Muscle of leg (tissue), 11 donors: Measurements from ENCODE around the gene PARD6G. TPM values are rescaled to one million over a fixed set of nuclear protein-coding genes. Genes with fewer than 3 reads are reported as not detected.
A peak's percentile ranks its signal among the peaks of the same experiment; 100 is the strongest.

Source experiments
- DNase-seq: peaks from one replicate; pipeline ENCODE4 v3.0.0; 2013
- H3K27ac ChIP-seq: one replicate; pipeline ENCODE4 v1.5.1; 2013; ENCODE audit warnings: mild to moderate bottlenecking, low read length, control low read depth
- H3K27me3 ChIP-seq: one replicate; pipeline ENCODE4 v1.6.1; 2013; ENCODE audit warnings: low read length; ENCODE audit not compliant: control insufficient read depth, insufficient read depth
- H3K36me3 ChIP-seq: one replicate; pipeline ENCODE4 v1.6.1; 2013; ENCODE audit warnings: low read length; ENCODE audit not compliant: control insufficient read depth, insufficient read depth
- H3K4me1 ChIP-seq: one replicate; pipeline ENCODE4 v1.6.1; 2013; ENCODE audit warnings: low read length; ENCODE audit not compliant: control insufficient read depth, insufficient read depth
- H3K4me3 ChIP-seq: one replicate; pipeline ENCODE4 v1.5.1; 2013; ENCODE audit warnings: low read length, control low read depth
- H3K9me3 ChIP-seq: replicated peaks from 2 replicates; pipeline ENCODE4 v1.6.1; 2013; ENCODE audit warnings: low read depth, low read length; ENCODE audit not compliant: control insufficient read depth
- WGBS: methylation state at CpG from one replicate; pipeline ENCODE4 v1.1.5; 2013; ENCODE audit warnings: missing lambda C conversion rate; ENCODE audit not compliant: insufficient coverage; 5-methylcytosine and 5-hydroxymethylcytosine counted together
- polyA plus RNA-seq, 8 donors: library from polyadenylated mRNA; unstranded; fragments of 120-200 nt; gene quantifications; one replicate each; pipeline versions ENCODE4 v1.2.1 to v1.2.3, GENCODE V29; 2013; ENCODE audit warnings: inconsistent platforms in 1 of 8, low replicate concordance in 1 of 8; ENCODE audit not compliant: insufficient read length in 8 of 8, insufficient read depth in 1 of 8
- total RNA-seq: library from RNA; stranded (reverse); fragments of 120-200 nt; gene quantifications from one replicate; pipeline ENCODE4 v1.2.4, GENCODE V29; 2013

Gene PARD6G
- total and polyA plus RNA-seq, 9 donors = 2.9 to 9.6 (median 6.9) TPM

GRCh38 chr18:80147418-80148325 lies 99.6 kb downstream of the PARD6G start:
- H3K9me3 ChIP-seq = no peaks in the 10 kb centered on the region
- 24% methylated on average over 39 of the region's 52 CpGs for WGBS
- H3K4me3 ChIP-seq = peak overlapping the region; percentile 63
- H3K27me3 ChIP-seq = no peaks in the 10 kb centered on the region
- peak; percentile 92 for DNase-seq
- peaks cover 10% of the 10 kb centered on the region for H3K4me1 ChIP-seq
- H3K36me3 ChIP-seq = no peaks in the 10 kb centered on the region
- peak overlapping the region; percentile 48 for H3K27ac ChIP-seq

- WGBS = 23% methylated on average over 8 of the region's 12 CpGs
Measured at GRCh38 chr18:80147037-80147417, 100.3 kb downstream of the PARD6G start.

GRCh38 chr18:80145196-80145804 lies 102.0 kb downstream of the PARD6G start:
- no peak overlapping the region for H3K4me3 ChIP-seq
- WGBS = 87% methylated on average over 4 of the region's 5 CpGs
- H3K27ac ChIP-seq = no peak overlapping the region
- no peaks in the 10 kb centered on the region for H3K9me3 ChIP-seq
- no peaks in the 10 kb centered on the region for H3K27me3 ChIP-seq
- no peak for DNase-seq
- H3K4me1 ChIP-seq = peaks cover 10% of the 10 kb centered on the region
- peaks cover 2% of the 10 kb centered on the region for H3K36me3 ChIP-seq

More at GRCh38 chr18:80147037-80147417, 100.3 kb downstream of the PARD6G start:
- no peaks in the 10 kb centered on the region for H3K27me3 ChIP-seq
- H3K4me3 ChIP-seq = peak overlapping the region; percentile 63
- peak; percentile 16 for DNase-seq
- H3K4me1 ChIP-seq = peaks cover 10% of the 10 kb centered on the region
- peaks cover 1% of the 10 kb centered on the region for H3K36me3 ChIP-seq
- H3K9me3 ChIP-seq = no peaks in the 10 kb centered on the region
- no peak overlapping the region for H3K27ac ChIP-seq

- no peak overlapping the region for H3K27ac ChIP-seq
- peaks cover 9% of the 10 kb centered on the region for H3K4me1 ChIP-seq
- no peaks in the 10 kb centered on the region for H3K27me3 ChIP-seq
- peaks cover 6% of the 10 kb centered on the region for H3K36me3 ChIP-seq
- H3K9me3 ChIP-seq = no peaks in the 10 kb centered on the region
- no CpG with 5 or more reads among the region's 2 CpGs for WGBS
- no peak overlapping the region for H3K4me3 ChIP-seq
- peak; percentile 56 for DNase-seq
Measured at GRCh38 chr18:80143881-80144280, 103.4 kb downstream of the PARD6G start.

GRCh38 chr18:80140455-80140985 lies 106.8 kb downstream of the PARD6G start:
- no peak overlapping the region for H3K27ac ChIP-seq
- no peaks in the 10 kb centered on the region for H3K9me3 ChIP-seq
- H3K27me3 ChIP-seq = no peaks in the 10 kb centered on the region
- H3K36me3 ChIP-seq = peaks cover 35% of the 10 kb centered on the region
- H3K4me3 ChIP-seq = no peak overlapping the region
- no CpG with 5 or more reads among the region's 5 CpGs for WGBS
- no peaks in the 10 kb centered on the region for H3K4me1 ChIP-seq
- no peak for DNase-seq

- Histone ChIP-seq H3K27me3 (no peaks in the 10 kb centered on the region), H3K36me3 (peaks cover 55% of the 10 kb centered on the region), H3K9me3 (no peaks in the 10 kb centered on the region), H3K4me1 (no peaks in the 10 kb centered on the region), H3K4me3 (no peak overlapping the region), H3K27ac (no peak overlapping the region)
- no peak for DNase-seq
- 84% methylated on average over 12 of the region's 12 CpGs for WGBS
Measured at GRCh38 chr18:80137976-80138375, 109.3 kb downstream of the PARD6G start.

- no peak for DNase-seq
- Histone ChIP-seq H3K27me3 (no peaks in the 10 kb centered on the region), H3K36me3 (peaks cover 55% of the 10 kb centered on the region), H3K27ac (no peak overlapping the region), H3K4me3 (no peak overlapping the region), H3K9me3 (no peaks in the 10 kb centered on the region), H3K4me1 (no peaks in the 10 kb centered on the region)
- 96% methylated on average over 13 of the region's 14 CpGs for WGBS
Measured at GRCh38 chr18:80137137-80137536, 110.2 kb downstream of the PARD6G start.

GRCh38 chr18:80136679-80137078 lies 110.6 kb downstream of the PARD6G start:
- no peak for DNase-seq
- Histone ChIP-seq H3K9me3 (no peaks in the 10 kb centered on the region), H3K4me3 (no peak overlapping the region), H3K27me3 (no peaks in the 10 kb centered on the region), H3K36me3 (peaks cover 53% of the 10 kb centered on the region), H3K27ac (no peak overlapping the region), H3K4me1 (no peaks in the 10 kb centered on the region)
- WGBS = 85% methylated on average over 8 of the region's 8 CpGs

GRCh38 chr18:80135136-80135535 lies 112.2 kb downstream of the PARD6G start:
- Histone ChIP-seq H3K27ac (no peak overlapping the region), H3K4me1 (no peaks in the 10 kb centered on the region), H3K36me3 (peaks cover 53% of the 10 kb centered on the region), H3K27me3 (no peaks in the 10 kb centered on the region), H3K9me3 (no peaks in the 10 kb centered on the region), H3K4me3 (no peak overlapping the region)
- no peak for DNase-seq
- no CpG with 5 or more reads among the region's 1 CpG for WGBS

- H3K4me1 ChIP-seq = no peaks in the 10 kb centered on the region
- DNase-seq = no peak
- H3K27ac ChIP-seq = no peak overlapping the region
- no peaks in the 10 kb centered on the region for H3K9me3 ChIP-seq
- no peaks in the 10 kb centered on the region for H3K27me3 ChIP-seq
- H3K36me3 ChIP-seq = peaks cover 47% of the 10 kb centered on the region
- no peak overlapping the region for H3K4me3 ChIP-seq
- WGBS = no CpG with 5 or more reads among the region's 1 CpG
Measured at GRCh38 chr18:80133124-80133523, 114.2 kb downstream of the PARD6G start.
